NCI-H2196 treated with DMSO at 0.1 percent for 48 hours (cell line): Measurements from ENCODE around the gene AFAP1.

Experiments used
- DNase-seq: peaks from one replicate; lab custom pipeline; 2025; ENCODE audit not compliant: unreplicated experiment; lab: John Stamatoyannopoulos, UW

The AFAP1 gene

DNA sequence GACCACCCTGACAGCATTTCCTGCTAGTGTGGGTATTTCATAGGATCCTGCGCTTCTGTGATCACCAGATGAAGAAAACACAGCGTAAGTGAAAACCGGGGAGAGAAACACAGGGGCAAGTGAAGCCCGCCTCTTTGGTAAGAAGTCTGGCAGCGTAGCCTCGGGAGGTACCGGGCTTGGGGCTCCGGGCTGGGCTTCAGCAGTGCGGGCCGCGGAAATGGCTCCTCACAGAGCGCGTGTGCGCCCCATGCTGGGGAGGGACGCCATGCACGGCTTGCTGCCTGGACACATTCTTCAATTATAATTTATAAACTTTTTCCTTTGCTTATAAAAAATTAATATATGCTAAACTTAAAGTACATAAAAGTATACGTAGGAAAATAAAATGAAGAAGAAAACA lies 151.5 kb downstream of the AFAP1 start:
- no peak for DNase-seq

DNA sequence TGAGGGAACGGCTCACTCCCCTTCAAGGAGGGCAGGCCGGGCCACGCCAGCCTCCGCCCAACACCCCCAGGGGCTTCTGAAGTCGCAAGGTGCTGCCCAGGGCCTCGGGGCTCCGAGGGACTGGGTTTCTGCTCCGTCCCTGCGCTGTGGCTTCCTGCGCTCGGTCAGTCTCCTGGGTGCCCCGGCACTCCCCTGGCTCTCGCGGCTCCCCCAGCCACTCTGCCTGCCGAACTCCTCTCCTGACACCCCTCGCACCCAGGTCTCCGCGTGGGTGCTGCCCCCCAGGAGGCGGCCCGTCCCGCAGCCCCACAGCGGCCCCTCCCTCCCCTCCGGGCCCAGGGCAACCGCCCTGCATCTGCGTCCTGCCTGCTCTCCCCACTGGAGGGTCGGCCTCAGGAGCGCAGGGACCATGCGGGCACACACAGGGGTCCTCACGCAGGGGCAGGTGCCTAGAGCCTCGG lies 151.9 kb downstream of the AFAP1 start:
- no peak for DNase-seq

DNA sequence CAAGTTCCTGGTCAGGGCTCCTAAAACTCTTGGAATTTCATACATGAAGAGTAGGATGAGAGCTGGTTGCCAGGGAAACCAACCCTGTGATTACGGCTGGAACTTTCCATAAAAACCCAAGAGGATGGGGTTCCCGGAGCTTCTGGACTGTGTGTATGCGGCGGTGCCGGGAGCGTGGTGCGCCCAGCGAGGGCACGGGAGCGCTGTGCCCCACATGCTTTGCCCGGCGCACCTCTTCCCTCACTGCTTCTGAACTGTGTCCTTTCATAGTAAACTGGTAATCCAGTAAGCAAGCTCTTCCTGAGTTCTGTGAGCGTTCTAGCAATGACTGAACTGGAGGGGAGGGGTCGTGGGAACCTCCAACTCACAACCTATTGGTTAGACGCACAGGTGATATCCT lies 152.6 kb downstream of the AFAP1 start:
- no peak for DNase-seq

GRCh38 chr4:7786517-7786916 lies 153.1 kb downstream of the AFAP1 start:
- no peak for DNase-seq

- no peak for DNase-seq
Observed at GRCh38 chr4:7786040-7786439, 153.6 kb downstream of the AFAP1 start.

- no peak for DNase-seq
Observed at GRCh38 chr4:7785017-7785416, 154.6 kb downstream of the AFAP1 start.

DNA sequence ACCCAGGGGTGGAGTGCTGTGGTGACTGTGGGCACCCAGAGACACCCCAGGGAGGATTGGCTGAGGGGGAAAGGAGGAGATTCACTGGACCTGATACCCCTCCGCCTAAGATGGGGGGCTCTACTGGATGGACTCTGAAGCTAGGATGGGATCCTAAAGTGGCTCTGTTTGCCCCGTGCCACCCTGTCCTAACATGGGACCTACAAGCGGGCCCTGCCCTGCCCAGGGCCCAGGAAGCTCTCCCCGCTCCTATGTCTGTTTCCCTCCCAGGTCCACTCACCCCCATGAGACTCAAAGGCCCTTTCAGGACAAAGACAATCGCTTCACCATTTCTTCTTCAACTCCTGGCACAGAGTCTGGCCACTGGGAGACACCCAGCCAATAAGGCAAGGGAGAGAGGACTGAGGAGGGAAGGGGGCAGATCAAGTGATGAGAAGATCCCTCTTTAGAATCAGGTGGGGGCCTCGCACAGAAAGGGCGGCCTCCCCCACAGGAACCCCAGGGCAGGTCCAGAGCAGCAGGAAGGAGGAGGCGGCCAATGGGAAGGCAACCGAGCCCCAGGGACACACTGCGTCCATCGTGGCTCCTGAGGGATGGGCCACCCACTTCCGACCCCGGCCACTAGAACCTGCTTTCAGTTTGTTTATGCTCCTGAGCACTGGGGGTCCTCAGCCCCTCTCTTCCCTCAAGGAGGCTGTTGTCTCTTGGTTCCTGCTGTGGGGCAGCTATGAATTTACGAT lies 155.4 kb downstream of the AFAP1 start:
- DNase-seq: no peak

DNA sequence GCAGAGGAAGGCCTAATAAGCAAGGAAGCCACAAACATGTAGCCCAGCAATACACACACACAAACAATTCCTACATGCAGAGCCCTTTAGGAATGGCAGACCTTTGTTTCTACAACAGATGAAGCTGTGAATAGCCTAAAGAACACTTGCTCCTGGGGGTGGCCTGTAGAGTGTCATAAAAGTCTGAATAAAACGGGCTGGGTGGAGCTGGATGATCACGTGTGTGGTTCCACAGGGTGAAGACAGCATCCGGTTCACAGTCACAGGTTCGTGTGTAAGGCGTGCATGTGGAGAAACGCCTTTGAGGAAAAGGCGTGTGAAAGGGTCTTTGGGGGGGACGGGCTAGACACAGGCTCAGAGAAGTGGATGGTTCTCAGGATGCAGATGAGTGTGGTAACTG lies 156.1 kb downstream of the AFAP1 start:
- DNase-seq: no peak

- DNase-seq: no peak
Observed at GRCh38 chr4:7782783-7783182, 156.9 kb downstream of the AFAP1 start.

DNA sequence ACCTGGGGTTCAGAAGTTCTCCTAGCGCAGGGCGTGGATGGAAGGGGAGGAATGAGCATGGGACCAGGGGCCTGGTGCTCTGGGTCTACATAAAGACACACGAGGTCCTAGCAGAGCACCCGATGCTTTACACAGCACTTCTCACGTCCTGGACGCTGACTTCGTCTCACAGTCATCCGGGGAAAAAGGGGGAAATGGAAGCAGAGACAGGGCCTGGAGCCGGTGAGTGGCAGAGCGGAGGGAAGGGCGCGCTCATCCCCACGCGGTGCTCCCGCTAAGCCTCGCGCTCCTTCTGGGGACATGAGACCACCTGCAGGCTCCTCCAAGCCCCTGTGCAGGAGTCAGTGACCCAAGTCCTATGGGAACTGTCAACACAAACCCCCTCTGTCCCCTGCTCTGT lies 157.7 kb downstream of the AFAP1 start:
- DNase-seq: no peak

GRCh38 chr4:7781366-7781765 lies 158.3 kb downstream of the AFAP1 start:
- DNase-seq: no peak

DNA sequence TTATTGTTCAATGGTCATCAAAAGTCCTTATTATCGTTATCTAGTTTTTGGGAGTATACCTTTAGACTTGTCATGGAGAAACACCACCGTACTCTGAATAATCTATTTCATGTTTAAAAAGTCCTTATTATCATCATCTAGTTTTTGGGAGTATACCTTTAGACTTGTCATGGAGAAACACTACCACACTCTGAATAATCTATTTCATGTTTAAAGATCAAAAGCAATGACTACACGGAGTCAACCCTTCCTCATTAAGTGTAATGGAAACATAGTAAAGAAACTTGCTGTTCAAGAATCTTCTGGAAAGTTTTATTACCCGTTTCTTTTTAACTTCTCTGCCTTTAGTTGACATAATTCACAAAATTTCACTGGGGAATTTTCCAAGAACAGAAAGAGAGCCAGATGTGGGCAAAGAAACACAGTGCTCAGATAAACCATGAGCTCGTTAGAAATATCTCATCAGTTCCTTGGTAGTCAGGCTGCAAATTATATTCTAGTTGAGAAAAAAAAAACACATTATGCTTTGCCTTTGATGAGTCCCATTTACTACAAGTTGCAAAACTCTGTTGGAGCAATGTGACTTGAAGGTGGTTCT lies 158.8 kb downstream of the AFAP1 start:
- no peak for DNase-seq

GRCh38 chr4:7779432-7779768 lies 160.3 kb downstream of the AFAP1 start:
- no peak for DNase-seq

DNA sequence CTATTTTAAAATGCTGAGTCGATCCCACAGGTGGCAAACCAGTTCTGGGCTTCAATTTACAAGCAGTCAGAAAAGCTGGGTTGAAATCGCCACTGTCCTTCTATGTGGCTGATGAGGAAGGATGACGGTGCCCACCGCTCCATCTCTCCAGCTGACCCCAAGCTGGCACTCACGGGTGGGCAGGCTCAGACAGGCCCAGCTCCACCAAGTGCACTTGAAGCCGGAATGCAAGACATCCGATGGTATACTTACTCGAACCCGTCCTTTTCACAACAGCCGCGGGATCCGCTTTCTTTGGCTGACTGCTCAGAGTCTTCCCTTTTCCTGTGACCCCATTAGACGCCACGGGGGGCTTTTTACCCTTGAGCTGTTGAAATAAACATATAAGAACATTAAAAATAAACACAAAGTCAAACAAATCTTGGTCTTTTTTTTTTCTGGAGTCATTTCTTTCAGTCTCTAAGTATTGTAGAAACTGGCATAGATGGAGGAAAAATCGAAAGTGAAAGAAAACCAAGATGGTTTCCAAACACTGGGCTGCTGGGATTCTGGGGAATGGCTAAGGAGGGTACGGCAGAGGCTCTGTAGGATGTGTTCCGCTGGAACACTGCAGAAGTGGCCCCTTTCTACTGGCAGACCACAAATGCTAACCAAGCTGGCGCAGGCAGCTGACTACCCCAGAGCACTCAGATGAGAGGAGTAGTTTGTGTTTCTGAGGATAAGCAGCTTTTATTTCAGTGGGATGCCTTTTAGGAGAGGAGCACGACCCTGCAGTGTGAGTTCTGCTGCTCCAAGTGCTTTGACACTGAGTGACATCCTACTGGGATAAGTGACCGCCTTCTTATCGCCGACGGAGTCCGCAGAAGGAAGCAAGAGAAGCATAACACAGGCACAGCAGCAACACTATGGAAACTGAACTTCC lies 160.9 kb downstream of the AFAP1 start:
- no peak for DNase-seq

GRCh38 chr4:7777871-7778509 lies 161.7 kb downstream of the AFAP1 start:
- DNase-seq: no peak

DNA sequence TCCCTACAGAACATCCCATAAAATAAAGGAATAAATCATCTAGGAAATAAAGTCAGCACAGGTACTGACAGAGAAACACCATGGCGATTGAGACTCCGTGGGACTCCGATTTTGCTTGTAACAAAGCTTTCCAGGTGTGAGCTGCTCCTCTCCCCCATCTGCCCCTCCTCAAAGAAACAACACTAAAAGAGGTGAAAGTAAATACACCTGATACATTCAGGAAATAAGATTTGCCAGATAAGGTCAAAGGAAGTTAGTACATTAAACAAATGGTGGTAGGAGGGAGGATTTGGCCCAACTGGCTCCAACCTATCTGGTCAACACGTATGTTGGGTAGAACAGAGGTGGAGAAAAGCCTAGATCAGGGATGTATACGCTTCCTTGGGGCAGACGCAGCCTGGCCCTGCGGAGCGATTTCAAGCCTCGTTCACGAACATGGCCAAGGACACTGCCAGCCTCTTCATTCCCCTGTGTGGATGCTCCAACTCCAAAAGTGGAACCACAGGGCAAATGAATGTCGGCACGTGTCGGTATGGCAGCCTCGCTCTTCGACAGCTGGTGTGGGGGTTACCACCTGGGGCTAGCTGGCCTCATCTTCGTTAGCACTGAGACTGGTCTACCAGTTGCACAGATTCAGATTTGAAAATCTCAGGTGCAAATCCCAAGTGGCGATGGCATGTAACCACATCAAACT lies 162.5 kb downstream of the AFAP1 start:
- no peak for DNase-seq

DNA sequence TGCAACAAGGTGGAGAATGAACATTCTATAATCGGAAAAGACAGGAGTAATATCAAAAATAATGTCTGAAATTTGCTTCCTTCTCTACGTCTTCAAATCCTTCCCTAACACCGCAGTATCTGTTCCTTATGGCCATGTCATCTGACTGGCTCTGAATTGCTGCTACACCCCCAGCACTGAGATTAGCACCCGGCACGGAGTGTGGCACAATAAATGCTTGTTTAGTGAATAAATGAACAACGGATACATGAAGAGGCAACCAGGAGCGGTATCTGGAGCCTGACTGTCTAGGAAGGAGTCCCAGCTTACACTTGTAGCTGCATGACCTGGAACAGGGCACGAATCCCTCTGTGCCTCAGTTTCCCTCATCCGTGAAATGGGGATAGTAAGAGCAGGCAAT lies 164.3 kb downstream of the AFAP1 start:
- DNase-seq: no peak

DNA sequence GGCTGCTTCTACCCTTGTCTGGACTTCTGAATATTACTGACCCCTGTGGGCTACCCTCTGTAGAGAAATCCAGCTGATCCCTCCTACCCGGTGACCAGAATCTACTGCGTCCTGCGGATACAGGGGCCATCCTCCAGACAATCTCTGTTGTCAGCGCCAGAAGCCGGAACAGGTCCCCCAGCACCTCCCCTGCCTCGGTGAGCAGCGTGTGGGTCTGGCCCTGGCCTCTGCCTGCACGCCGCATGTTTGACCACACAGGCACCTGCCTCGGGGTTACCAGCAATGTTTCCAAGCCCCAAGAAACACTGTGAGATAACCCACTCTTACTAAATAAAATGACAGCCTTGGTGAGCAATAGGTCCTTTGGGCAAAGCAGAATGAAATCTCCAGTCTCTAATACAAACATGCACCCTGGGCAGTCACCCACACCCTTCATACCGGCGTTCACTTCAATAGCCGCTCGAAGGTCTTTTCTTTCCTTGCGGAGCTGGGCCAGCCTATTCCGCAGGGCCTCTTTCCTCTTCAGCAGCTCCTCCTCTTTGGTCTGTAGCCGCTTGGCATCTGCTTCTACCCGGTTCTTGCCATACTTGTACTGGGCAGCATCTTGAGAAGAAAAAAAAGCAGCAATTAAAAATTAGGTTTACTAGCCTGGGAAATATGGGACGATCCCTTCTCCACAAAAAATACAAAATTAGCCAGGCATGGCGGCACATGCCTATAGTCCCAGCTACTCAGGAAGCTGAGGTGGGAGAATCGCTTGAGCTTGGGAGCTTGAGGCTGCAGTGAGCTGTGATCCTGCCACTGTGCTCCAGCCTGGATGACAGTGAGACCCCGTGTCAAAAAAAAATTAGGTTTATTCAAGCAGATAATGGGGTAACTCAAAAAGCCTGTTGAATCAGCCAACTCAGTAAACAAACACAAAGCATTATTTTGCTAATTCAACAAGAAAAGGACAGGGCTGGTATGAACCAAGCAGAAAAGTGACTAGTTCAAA lies 165.1 kb downstream of the AFAP1 start:
- DNase-seq: no peak

GRCh38 chr4:7773401-7774180 lies 166.1 kb downstream of the AFAP1 start:
- no peak for DNase-seq
